Endothelial cell of umbilical vein (primary cell): ENCODE results near the gene FAM53B. TPM values are rescaled to one million over a fixed set of nuclear protein-coding genes. Genes with fewer than 3 reads are reported as not detected.
A peak's percentile ranks its signal among the peaks of the same experiment; 100 is the strongest.

Experiments used
- BruUV-seq: library from RNA; stranded (reverse); fragments of 400-500 nt; replicated peaks from 2 replicates; lab custom pipeline; 2021; lab: Mats Ljungman, UMichigan
- CTCF ChIA-PET: fragments of 300-600, 350-600 bp; sonication (Branson Sonifier 250); formaldehyde crosslinking; loops from one replicate; lab custom pipeline; 2021; ENCODE audit warnings: antibody characterized with exemption, inconsistent platforms; lab: Charles Lee
- POLR2A ChIA-PET: fragments of 300-600, 350-600 bp; sonication (Branson Sonifier 250); formaldehyde crosslinking; loops from one replicate; lab custom pipeline; 2021; ENCODE audit warnings: antibody characterized with exemption, inconsistent platforms; lab: Charles Lee
- DNase-seq: peaks from one replicate; pipeline ENCODE4 v3.0.0-alpha.2; 2011; ENCODE audit warnings: low read depth, low spot score
- FAIRE-seq: peaks from 2 replicates; lab custom pipeline; 2011; peaks lifted over from hg19 to GRCh38; lab: Jason Lieb, UNC
- H2AFZ ChIP-seq: 2 replicates; pipeline ENCODE4 v1.6.0; 2012; ENCODE audit warnings: low read depth, low read length, control low read depth, inconsistent platforms
- H3K27ac ChIP-seq: 2 replicates; pipeline ENCODE4 v1.5.1; 2011; ENCODE audit warnings: low read depth, mild to moderate bottlenecking, control low read depth, low read length, moderate library complexity; ENCODE audit not compliant: insufficient read depth
- H3K27me3 ChIP-seq, 2 experiments: 2 replicates each; pipeline versions ENCODE4 v1.6.0 to v1.6.1; 2011; ENCODE audit warnings: low read length in 2 of 2, mixed read lengths in 1 of 2; ENCODE audit not compliant: control insufficient read depth in 2 of 2, insufficient read depth in 2 of 2
- H3K36me3 ChIP-seq, 2 experiments: 2 replicates in 1 of 2; 3 replicates in 1 of 2; pipeline ENCODE4 v1.5.1; 2011; ENCODE audit warnings: low read length in 2 of 2, mild to moderate bottlenecking in 1 of 2, moderate library complexity in 1 of 2; ENCODE audit not compliant: control insufficient read depth in 2 of 2, insufficient read depth in 2 of 2; ENCODE audit errors: extremely low read depth in 1 of 2
- H3K4me1 ChIP-seq: 3 replicates; pipeline ENCODE4 v1.5.1; 2011; ENCODE audit warnings: mild to moderate bottlenecking, low read length; ENCODE audit not compliant: control insufficient read depth, insufficient read depth; ENCODE audit errors: extremely low read depth
- H3K4me2 ChIP-seq: 2 replicates; pipeline ENCODE4 v1.6.1; 2011; ENCODE audit warnings: low read length, control low read depth, mixed read lengths; ENCODE audit not compliant: insufficient read depth
- H3K4me3 ChIP-seq, 3 experiments: fragments of 200-600 bp in 1 of 3; sonication (generic), shearing (Covaris generic) in 1 of 3; replicated peaks in 1 of 3; 2 replicates each; pipeline ENCODE4 v1.5.1; 2011 to 2016; ENCODE audit warnings: control low read depth in 3 of 3, low read length in 3 of 3, mild to moderate bottlenecking in 2 of 3, inconsistent platforms in 1 of 3, low read depth in 1 of 3, moderate library complexity in 1 of 3; ENCODE audit not compliant: insufficient read depth in 1 of 3
- H3K79me2 ChIP-seq: 2 replicates; pipeline ENCODE4 v1.6.0; 2012; ENCODE audit warnings: low read length, inconsistent platforms; ENCODE audit not compliant: control insufficient read depth, insufficient read depth
- H3K9ac ChIP-seq: replicated peaks from 2 replicates; pipeline ENCODE3; 2011; ENCODE audit warnings: low read length, control low read depth; ENCODE audit not compliant: insufficient read depth; ENCODE audit errors: extremely low read depth
- H3K9me1 ChIP-seq: replicated peaks from 3 replicates; pipeline ENCODE4 v1.6.0; 2011; ENCODE audit warnings: mild to moderate bottlenecking, low read length; ENCODE audit not compliant: control insufficient read depth, insufficient read depth; ENCODE audit errors: extremely low read depth
- H3K9me3 ChIP-seq: replicated peaks from 2 replicates; pipeline ENCODE4 v1.5.1; 2012; ENCODE audit warnings: low read length, inconsistent platforms; ENCODE audit not compliant: control insufficient read depth, insufficient read depth
- H4K20me1 ChIP-seq: replicated peaks from 2 replicates; pipeline ENCODE3; 2011; ENCODE audit warnings: mild to moderate bottlenecking, low read length; ENCODE audit not compliant: control insufficient read depth, insufficient read depth; ENCODE audit errors: extremely low read depth
- GATA2 ChIP-seq: IDR thresholded peaks from 2 replicates; pipeline ENCODE4 v1.7.0; 2011; ENCODE audit warnings: low read depth, mild to moderate bottlenecking, moderate library complexity, mixed read lengths, low read length; ENCODE audit not compliant: insufficient read length, insufficient read depth
- POLR2A ChIP-seq: IDR thresholded peaks from 2 replicates; pipeline ENCODE4 v1.6.1; 2012; ENCODE audit warnings: low read depth, mild to moderate bottlenecking, control low read depth, low read length
- dilution Hi-C: fragments of 300-500 bp; cut with MboI; formaldehyde crosslinking; loops from one replicate; pipeline ENCODE4 v1.15.0; 2019; ENCODE audit warnings: low sequenced_read_pairs; ENCODE audit not compliant: extremely low pct_ligation_motif_present
- intact Hi-C: fragments of 100-400 bp; cut with micrococcal nuclease; formaldehyde crosslinking; loops from one replicate; pipeline ENCODE4 v1.10.0; 2022
- polyA plus RNA-seq, 4 experiments: library from polyadenylated mRNA; depleted of rRNA in 3 of 4; stranded (reverse) in 3 of 4; unstranded in 1 of 4; fragments of >200 nt; gene quantifications; 2 replicates each; pipeline versions ENCODE4 v1.2.1 to v1.2.3, GENCODE V29; 2011 to 2012; ENCODE audit warnings: missing spikeins in 1 of 4
- total RNA-seq: library from RNA; stranded (reverse); gene quantifications from 2 replicates; pipeline ENCODE4 v1.2.3, GENCODE V29; 2021
- TF ChIP-seq, protein P1 (sequence below), 2 donors: IDR thresholded peaks; 1 replicate in 1 of 2; 2 replicates in 1 of 2; pipeline ENCODE4 v1.5.1; 2011; ENCODE audit warnings: low read length in 2 of 2, mild to moderate bottlenecking in 2 of 2, moderate library complexity in 2 of 2, control low read depth in 1 of 2, inconsistent platforms in 1 of 2, low read depth in 1 of 2; ENCODE audit not compliant: insufficient read depth in 1 of 2; ENCODE audit errors: extremely low read depth in 1 of 2

The FAM53B gene
- total and polyA plus RNA-seq, 2 donors (not counting 3 experiments of a cell fraction or from before 2014, with no cell fraction given) = 8.5 to 21.1 TPM

DNA sequence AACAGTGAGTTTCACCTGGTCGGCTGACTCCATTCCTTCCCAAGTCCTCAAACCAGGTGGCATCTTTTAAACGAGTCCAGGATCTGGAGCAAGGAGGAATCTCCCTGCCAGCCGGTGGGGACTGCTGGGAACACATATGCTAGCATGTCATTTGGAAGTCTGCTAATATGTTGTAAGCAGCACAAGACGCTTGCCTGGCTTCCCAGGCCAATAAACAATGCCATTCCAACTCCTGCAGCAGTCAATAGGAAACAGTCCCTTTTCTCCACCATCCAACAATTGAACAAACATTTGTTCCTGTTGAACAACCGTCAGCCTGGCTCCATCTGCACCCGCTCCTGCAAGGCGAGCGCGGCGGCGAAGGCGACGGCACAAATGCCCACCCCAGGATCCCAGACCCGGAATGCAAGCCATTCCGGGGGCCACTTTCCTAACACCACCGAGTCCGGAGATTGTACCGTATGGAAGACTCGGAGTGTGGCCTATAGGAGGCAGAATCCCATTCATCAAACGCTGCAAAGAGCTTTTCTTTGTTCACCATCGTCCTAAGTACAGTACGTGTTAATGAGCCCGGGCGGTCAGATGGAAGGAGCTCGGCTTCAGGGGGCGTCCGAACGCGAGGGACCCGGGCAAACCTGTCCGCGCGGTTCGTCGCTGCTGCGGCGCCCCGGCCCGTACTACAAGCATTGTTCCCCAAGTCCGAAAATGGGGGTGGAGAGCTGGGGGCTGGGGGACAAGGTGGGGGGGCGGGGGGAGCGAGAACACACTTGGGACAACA lies 1.6 kb downstream of the FAM53B start:
- Histone ChIP-seq H3K36me3 (no peaks in the 10 kb centered on the region), H4K20me1 (no peaks in the 10 kb centered on the region), H3K9ac (peak overlapping the region; percentile 72), H3K4me2 (peak overlapping the region; percentile 38), H3K9me3 (no peaks in the 10 kb centered on the region), H3K4me1 (peaks cover 39% of the 10 kb centered on the region), H3K27me3 (no peaks in the 10 kb centered on the region), H3K9me1 (no peaks in the 10 kb centered on the region), H3K4me3 (peak overlapping the region; percentile 74 to 93 (median 82)), H3K27ac (no peak overlapping the region), H2AFZ (peak overlapping the region; percentile 77), H3K79me2 (peaks cover 25% of the 10 kb centered on the region)
- ChIA-PET POLR2A (interaction anchor here (1.7 kb wide), 1 partner anchor 25 kb away, joined by 5 read pairs; no protein-coding TSS in a partner anchor), CTCF (interaction anchor here (0.5 to 4.7 kb wide), 25 partner anchors 8 to 212 kb away, joined by 3 to 226 read pairs (median 6); partner anchors contain the start of gene EEF1AKMT2)
- TSS peak; percentile 8 for BruUV-seq
- intact Hi-C loops (loop anchor here (5.0 kb wide), 1 partner anchor 325 kb away; the partner anchor contains the start of gene OAT), dilution Hi-C loops (no loop called here)
- TF ChIP-seq POLR2A (no peak), GATA2 (no peak)
- TF ChIP-seq, protein P1, sequence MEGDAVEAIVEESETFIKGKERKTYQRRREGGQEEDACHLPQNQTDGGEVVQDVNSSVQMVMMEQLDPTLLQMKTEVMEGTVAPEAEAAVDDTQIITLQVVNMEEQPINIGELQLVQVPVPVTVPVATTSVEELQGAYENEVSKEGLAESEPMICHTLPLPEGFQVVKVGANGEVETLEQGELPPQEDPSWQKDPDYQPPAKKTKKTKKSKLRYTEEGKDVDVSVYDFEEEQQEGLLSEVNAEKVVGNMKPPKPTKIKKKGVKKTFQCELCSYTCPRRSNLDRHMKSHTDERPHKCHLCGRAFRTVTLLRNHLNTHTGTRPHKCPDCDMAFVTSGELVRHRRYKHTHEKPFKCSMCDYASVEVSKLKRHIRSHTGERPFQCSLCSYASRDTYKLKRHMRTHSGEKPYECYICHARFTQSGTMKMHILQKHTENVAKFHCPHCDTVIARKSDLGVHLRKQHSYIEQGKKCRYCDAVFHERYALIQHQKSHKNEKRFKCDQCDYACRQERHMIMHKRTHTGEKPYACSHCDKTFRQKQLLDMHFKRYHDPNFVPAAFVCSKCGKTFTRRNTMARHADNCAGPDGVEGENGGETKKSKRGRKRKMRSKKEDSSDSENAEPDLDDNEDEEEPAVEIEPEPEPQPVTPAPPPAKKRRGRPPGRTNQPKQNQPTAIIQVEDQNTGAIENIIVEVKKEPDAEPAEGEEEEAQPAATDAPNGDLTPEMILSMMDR (IDR thresholded peaks at IDR 0.05; ENCODE audit: extremely low read depth in 1 of 2, insufficient read depth in 1 of 2, low read depth in 1 of 2, low read length in 2 of 2) = peak; percentile 25 to 53
- FAIRE-seq = peak; percentile 74
- DNase-seq = peak; percentile 72
